GM12892 (cell line): ENCODE measurements around the gene CNTN4.
A peak's percentile ranks its signal among the peaks of the same experiment; 100 is the strongest.

Experiments
- DNase-seq: peaks from one replicate; pipeline ENCODE4 v3.0.0; 2011; ENCODE audit not compliant: insufficient read length
- FAIRE-seq: peaks from 2 replicates; lab custom pipeline; 2011; peaks lifted over from hg19 to GRCh38; lab: Jason Lieb, UNC
- POLR2A ChIP-seq: IDR thresholded peaks from 2 replicates; pipeline ENCODE4 v1.6.1; 2011; ENCODE audit warnings: low read depth, low read length, control low read depth
- POLR2AphosphoS5 ChIP-seq: IDR thresholded peaks from 2 replicates; pipeline ENCODE4 v1.6.1; 2011; ENCODE audit warnings: low read depth, low read length, control low read depth
- TAF1 ChIP-seq: IDR thresholded peaks from 2 replicates; pipeline ENCODE4 v1.6.1; 2011; ENCODE audit warnings: low read depth, mild to moderate bottlenecking, control low read depth, low read length, borderline replicate concordance

Gene CNTN4

DNA sequence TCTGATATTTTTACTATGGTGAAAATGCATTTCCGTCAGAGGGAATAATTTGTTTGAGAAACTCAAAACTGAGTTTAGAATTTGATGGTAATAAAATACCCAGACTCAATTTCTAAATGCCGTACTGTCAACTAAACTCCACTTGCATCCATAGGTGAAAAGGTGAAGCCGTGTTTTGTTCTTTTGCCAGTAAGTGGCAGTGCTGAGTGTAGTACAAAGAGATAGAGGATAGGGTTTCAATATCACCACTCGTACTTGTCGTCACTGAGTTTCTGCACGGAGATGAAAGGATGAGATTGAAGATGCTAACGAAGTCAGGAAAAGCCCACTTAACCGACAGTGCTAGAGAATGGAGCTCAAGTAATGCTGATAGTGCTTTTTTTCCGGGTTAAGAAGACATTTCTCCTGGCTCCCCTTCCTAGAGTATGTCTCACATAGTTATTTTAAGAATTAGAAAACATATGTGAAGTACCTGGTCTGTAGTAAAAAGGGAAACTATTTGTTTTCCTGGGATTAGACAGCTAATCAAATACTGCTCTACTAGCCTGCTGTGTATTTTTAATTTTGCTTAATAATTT is 666.4 kb downstream of the CNTN4 start:
- DNase-seq (no peak), FAIRE-seq (peak; percentile 88)
- TF ChIP-seq POLR2AphosphoS5 (no peak), POLR2A (no peak), TAF1 (no peak)

DNA sequence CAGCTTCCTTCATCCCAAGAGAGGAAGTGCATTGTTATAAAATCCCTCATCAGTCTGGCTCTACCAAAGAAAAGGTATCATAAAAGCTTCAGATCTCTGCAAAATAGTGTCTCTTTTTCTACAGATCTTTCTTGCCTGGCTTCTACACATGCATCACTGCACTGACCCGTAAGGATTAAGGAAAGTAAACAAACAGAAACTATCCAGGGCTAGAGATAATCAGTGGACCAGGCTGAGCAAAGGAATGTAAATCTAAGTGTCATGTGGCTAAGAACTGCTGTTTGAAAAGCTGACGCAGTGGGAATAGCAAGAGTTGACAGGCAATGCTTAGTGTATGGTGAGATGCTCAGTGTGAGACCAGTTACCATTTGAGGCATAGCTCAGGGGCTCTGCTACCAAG is 671.8 kb downstream of the CNTN4 start:
- TF ChIP-seq POLR2AphosphoS5 = no peak
- TF ChIP-seq TAF1 = no peak
- no peak for TF ChIP-seq POLR2A
- FAIRE-seq = no peak
- no peak for DNase-seq

DNA sequence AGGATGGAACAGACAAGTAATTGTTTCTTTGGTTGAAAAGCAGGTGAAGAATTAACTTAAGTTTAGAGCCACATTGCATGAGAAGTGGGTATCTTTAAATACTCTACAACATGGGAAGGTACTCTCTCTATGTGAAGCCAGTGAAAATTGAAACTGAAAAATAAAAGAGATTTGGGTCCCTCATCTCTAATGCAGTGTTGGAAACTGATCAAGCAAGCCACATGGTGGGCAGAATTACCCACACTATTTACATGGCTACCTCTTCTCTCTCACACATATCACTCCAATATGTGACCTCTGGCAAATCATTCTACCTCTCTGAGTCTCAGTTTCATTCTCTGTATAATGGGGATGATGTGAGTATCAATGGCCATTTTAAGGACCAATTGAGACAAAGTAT is 672.5 kb downstream of the CNTN4 start:
- FAIRE-seq (no peak), DNase-seq (no peak)
- TF ChIP-seq POLR2AphosphoS5 = no peak
- TF ChIP-seq POLR2A = no peak
- no peak for TF ChIP-seq TAF1

DNA sequence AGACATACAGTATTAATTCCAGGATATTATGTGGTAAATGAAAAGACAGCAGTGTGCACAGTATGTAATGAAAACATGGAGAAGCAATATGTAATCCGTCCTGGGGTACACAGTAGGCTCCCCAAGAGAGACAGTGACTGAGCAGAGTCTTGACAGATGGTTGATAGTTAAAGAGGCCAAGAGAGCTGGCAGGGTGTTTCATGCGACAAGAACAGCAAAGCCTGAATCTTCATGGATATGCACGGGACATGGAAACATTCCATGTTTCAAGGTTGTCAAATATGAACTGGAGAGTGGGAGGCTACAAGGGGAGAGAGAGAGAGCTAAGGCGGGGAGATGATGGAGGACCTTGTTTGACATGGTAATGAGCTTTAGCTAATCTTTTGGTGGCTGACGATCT is 673.1 kb downstream of the CNTN4 start:
- FAIRE-seq = no peak
- TF ChIP-seq TAF1 (no peak), POLR2AphosphoS5 (no peak), POLR2A (no peak)
- DNase-seq = no peak

DNA sequence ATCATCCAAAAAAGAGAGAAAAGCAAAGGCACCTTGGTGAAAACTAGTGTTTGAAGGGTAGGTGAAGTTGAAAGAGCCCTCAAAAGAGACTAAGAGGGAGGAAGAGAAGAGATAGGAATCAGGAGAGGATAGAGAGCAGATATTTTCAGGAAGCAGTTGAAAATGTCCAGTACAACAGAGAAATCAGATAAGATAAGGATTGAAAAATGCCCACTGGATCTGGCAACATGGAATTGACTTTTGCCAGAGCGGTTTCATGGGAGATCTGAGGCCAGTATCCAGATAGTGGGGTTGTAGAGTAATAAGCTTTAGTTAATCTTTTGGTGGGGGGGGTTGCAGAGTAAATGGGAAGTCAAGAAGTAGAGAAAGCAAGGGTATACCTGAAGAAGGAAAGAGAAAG is 674.1 kb downstream of the CNTN4 start:
- no peak for DNase-seq

DNA sequence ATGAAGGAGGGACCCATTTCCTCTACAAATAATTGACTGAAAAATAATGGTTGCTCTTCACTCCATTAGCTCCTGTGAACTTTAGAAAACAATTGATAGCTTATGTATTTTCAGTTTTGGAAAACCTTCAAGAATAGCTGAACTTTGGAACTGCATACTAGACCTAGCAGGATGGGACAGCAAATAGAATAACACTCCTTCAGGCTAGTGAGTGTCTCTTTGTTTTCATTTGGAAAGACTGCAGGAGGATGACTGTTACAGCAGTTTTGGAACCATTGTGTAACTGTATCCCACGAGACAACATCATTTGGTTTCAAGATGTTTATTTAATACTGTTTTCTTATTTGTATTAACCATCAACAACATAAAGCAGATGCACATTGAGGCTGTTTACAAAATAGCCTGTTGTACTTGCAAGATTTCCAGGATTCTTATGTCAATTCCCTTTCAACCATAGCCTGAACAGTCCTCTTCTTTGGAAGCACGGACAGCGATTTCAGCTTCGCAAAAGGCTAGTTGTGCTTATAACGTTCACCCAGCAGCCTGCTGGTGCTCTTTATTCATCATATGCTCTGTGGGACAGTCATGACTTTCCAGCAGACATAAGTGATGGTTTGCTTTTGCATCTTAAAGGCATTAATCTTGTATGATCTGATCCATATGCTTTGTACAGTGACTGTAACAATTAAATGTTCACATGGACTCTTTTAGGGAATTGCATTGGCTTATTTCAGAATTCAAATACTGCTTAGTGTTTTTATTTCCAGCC is 676.0 kb downstream of the CNTN4 start:
- no peak for DNase-seq
- FAIRE-seq = no peak
- TF ChIP-seq TAF1 (no peak), POLR2A (no peak), POLR2AphosphoS5 (no peak)

More for the DNA sequence above, 674.1 kb downstream of the CNTN4 start:
- FAIRE-seq = no peak
- no peak for TF ChIP-seq POLR2AphosphoS5
- TF ChIP-seq POLR2A = no peak
- no peak for TF ChIP-seq TAF1

DNA sequence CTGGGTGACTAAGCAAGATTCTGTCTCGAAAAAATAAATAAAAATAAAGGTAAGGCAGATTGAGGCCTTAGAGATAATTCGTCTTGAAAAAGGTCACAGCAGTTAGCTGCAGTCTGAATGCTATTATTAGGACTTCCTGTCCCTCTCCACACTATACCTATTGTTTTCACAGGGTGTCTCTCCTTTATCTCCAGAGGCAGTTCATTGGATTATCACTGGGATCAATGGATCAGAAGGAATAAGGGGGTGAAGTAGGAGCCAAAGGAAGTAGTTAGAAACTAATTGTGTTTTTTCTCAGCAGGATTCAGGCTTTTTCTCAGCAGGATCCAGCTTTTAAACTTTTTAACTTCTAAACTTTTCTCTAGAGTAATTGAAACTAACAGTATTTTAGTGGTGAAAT is 684.6 kb downstream of the CNTN4 start:
- FAIRE-seq (no peak), DNase-seq (no peak)
- TF ChIP-seq POLR2A (no peak), TAF1 (no peak), POLR2AphosphoS5 (no peak)

DNA sequence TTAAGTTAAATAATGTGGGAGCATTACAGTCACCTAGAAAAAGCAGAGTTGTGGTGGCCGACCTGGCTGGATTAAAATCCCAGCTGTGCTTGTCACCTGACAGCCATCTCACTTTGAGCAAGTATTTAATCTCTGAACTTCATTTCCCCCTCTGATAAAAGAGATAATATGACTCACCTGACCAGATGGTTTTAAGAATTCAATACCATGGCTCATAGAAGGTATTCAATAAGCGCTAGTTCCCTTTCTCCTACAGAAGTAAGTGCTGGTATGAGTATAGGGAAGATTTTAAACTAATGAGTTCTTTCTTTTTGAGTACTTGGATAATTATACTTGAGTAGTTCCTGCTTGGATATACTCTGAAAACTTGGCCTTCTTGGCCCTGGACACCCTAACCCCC is 686.0 kb downstream of the CNTN4 start:
- DNase-seq (no peak), FAIRE-seq (no peak)
- TF ChIP-seq TAF1 (no peak), POLR2AphosphoS5 (no peak), POLR2A (no peak)

DNA sequence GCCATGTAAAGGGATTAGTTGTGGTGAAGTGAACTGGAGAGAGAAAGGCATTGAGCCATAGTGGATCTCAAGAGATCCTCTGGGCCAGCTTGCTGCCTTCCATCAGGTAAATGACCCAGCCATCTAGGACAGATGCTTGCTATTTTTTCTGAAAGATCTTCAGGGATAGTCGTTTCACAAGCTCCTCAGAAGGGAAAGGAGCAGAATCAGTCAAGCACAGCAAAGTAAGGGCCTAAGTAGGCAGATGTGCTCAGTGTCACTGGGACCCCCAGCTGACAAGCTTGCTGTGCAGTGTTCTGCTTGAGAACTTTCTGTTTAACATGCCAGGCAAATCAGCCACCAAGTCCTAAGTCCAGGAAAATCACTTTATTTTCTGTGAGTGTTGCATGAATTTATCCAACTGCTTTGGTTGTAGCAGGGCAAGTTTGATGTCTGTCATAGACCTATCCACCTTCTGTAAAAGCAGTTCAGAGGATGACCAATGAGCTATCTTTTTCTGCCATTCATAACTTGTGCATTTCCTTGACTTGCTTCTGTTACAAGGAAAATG is 691.7 kb downstream of the CNTN4 start:
- TF ChIP-seq POLR2A (no peak), POLR2AphosphoS5 (no peak), TAF1 (no peak)
- FAIRE-seq = no peak
- DNase-seq = no peak

DNA sequence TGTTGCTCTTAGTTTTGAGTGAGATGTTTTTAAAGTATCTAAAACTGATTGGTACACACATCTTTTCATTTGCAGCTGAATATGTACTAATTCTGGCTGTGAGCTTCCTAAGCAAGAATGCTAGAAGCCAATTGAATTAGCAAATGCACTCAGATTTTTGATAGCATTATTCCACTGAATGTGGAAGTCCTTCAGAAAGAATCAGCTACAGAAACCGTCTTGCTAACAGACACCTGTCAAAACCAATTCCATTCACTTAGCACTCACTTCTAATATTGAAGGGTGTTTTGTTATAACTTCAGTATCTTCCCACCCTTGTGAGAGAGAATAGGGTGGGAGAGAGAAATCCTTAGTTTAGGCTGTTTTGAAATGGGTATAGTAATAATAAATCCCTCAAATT is 693.8 kb downstream of the CNTN4 start:
- TF ChIP-seq TAF1 (no peak), POLR2A (no peak), POLR2AphosphoS5 (no peak)
- no peak for DNase-seq
- FAIRE-seq = no peak

DNA sequence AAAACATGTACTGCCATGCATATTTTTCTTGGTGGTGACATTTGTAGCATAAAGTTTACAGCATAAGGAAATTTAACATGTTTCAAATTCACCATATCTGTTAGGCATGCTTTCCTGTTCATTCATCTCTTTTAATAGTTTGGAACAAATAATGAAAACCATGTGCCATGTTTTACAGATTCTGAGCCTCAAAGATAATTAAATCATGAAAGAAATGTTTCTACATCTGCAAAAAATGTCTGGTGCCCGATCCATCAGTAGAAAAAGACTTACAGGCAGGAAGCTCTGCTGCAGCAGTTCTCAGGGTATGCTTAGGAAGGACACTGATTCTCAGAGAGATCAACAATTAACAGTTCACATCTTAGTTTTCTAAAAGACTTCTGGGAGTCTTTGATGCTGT is 695.3 kb downstream of the CNTN4 start:
- FAIRE-seq = no peak

More for the DNA sequence above, 695.3 kb downstream of the CNTN4 start:
- no peak for TF ChIP-seq POLR2AphosphoS5
- no peak for TF ChIP-seq POLR2A
- TF ChIP-seq TAF1 = no peak
- DNase-seq = no peak
